ENCODE measurements around the gene ARSG.

- no peak for TF ChIP-seq CTCF (IDR thresholded peaks at IDR 0.05)
- TF ChIP-seq USF2 (IDR thresholded peaks at IDR 0.05; ENCODE audit: borderline replicate concordance, low read depth, low read length): no peak
- TF ChIP-seq FOXM1 (IDR thresholded peaks at IDR 0.05; ENCODE audit: low read depth): no peak
- TF ChIP-seq POLR2AphosphoS5 (IDR thresholded peaks at IDR 0.05; ENCODE audit: low read depth, low read length): no peak
- no peak for TF ChIP-seq CHD2 (IDR thresholded peaks at IDR 0.05; ENCODE audit: low read length, partially characterized antibody)
- TF ChIP-seq RFX5 (IDR thresholded peaks at IDR 0.05; ENCODE audit: low read length): no peak
- TF ChIP-seq PBX3 (IDR thresholded peaks at IDR 0.05): no peak
- TF ChIP-seq MXI1 (IDR thresholded peaks at IDR 0.05; ENCODE audit: low read depth, low read length): no peak
- no peak for TF ChIP-seq SMC3 (IDR thresholded peaks at IDR 0.05; ENCODE audit: low read depth, low read length)
- no peak for TF ChIP-seq REST (IDR thresholded peaks at IDR 0.05; ENCODE audit: low read depth, low read length)
- TF ChIP-seq RCOR1 (IDR thresholded peaks at IDR 0.05; ENCODE audit: low read length): no peak
Measured at GRCh38 chr17:68459037-68459639, 167.8 kb downstream of the ARSG start.

All from SK-N-SH (cell line).